NB4 (cell line): ENCODE results near the gene SYTL4.

Experiments
- MYC ChIP-seq: IDR thresholded peaks from 2 replicates; pipeline ENCODE4 v1.6.1; 2011; ENCODE audit warnings: low read depth, low read length
- TF ChIP-seq, protein P1 (sequence below): IDR thresholded peaks from one replicate; pipeline ENCODE4 v1.5.1; 2012; ENCODE audit warnings: low read depth, low read length

DNA sequence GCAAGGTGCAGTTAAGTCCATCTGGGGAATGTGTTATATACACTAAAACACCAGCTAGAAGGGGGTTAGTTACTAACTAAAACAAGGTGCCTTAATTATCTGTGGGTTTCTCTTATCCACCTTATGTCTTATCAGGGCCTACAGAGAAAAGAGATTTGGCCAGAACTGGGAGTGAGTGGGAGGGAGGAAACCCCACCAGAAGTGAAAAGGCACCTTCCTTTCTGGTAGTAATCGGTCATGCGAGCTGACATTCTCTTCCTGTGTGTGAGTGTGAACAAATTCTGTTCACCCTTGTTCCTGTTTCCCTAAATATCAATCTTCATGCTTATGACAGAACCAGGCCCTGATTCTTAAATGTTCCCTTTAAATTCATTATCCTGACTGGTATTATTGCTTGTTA is 44.4 kb downstream of the SYTL4 start:
- TF ChIP-seq MYC: no peak
- TF ChIP-seq, protein P1, sequence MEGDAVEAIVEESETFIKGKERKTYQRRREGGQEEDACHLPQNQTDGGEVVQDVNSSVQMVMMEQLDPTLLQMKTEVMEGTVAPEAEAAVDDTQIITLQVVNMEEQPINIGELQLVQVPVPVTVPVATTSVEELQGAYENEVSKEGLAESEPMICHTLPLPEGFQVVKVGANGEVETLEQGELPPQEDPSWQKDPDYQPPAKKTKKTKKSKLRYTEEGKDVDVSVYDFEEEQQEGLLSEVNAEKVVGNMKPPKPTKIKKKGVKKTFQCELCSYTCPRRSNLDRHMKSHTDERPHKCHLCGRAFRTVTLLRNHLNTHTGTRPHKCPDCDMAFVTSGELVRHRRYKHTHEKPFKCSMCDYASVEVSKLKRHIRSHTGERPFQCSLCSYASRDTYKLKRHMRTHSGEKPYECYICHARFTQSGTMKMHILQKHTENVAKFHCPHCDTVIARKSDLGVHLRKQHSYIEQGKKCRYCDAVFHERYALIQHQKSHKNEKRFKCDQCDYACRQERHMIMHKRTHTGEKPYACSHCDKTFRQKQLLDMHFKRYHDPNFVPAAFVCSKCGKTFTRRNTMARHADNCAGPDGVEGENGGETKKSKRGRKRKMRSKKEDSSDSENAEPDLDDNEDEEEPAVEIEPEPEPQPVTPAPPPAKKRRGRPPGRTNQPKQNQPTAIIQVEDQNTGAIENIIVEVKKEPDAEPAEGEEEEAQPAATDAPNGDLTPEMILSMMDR: no peak
